ENCODE results near the gene SLC20A1.

GRCh38 chr2:112604952-112605351, 40.8 kb upstream of the SLC20A1 start:
- no peak for TF ChIP-seq POLR2A (IDR thresholded peaks at IDR 0.05)
- TF ChIP-seq, protein P1, sequence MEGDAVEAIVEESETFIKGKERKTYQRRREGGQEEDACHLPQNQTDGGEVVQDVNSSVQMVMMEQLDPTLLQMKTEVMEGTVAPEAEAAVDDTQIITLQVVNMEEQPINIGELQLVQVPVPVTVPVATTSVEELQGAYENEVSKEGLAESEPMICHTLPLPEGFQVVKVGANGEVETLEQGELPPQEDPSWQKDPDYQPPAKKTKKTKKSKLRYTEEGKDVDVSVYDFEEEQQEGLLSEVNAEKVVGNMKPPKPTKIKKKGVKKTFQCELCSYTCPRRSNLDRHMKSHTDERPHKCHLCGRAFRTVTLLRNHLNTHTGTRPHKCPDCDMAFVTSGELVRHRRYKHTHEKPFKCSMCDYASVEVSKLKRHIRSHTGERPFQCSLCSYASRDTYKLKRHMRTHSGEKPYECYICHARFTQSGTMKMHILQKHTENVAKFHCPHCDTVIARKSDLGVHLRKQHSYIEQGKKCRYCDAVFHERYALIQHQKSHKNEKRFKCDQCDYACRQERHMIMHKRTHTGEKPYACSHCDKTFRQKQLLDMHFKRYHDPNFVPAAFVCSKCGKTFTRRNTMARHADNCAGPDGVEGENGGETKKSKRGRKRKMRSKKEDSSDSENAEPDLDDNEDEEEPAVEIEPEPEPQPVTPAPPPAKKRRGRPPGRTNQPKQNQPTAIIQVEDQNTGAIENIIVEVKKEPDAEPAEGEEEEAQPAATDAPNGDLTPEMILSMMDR (IDR thresholded peaks at IDR 0.05): no peak
